CD4-positive, alpha-beta T cell treated with Interleukin-6 for 4 hours (primary cell): ENCODE data around the gene MTHFD1L.

Experiments used
- DNase-seq: peaks from one replicate; pipeline ENCODE4 v3.0.0-alpha.2; 2020; ENCODE audit warnings: mixed read lengths

Gene MTHFD1L

DNA sequence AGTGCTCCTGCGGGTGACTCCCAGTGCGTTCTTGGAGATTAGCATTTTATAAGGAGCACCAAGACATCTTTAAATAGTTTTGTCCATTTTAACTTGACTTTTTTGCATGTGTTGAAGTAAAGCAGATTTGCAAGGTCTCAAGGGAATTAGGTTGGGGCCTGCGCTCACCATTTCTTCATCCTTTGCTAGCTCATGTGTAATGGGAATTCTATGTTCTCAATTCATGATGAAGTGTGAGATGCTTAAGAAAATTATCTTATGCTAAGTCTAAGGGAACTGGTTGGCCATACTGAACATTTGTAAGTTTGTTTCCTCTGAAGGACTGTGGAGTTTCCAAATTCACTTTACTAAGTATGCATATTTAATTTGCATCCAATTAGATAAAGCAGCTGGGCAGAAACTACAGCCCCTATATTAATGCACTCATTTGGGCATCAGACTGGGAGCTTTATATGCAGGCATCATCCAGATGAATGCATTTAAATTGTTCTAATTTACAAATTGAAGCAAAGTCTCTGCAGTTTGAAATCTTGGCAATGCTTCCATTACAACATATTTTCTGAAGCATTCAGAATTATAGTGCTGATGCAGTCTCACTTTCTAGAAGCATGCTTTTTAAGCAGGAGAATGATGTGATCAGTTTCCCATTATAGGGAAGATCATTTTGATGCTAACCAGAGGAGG is 266.0 kb downstream of the MTHFD1L start:
- no peak for DNase-seq

- DNase-seq = no peak
Measured at GRCh38 chr6:151136141-151136755, 270.7 kb downstream of the MTHFD1L start.

GRCh38 chr6:151137542-151137941 is 272.0 kb downstream of the MTHFD1L start:
- no peak for DNase-seq

GRCh38 chr6:151139524-151139923 is 274.0 kb downstream of the MTHFD1L start:
- DNase-seq = no peak

DNA sequence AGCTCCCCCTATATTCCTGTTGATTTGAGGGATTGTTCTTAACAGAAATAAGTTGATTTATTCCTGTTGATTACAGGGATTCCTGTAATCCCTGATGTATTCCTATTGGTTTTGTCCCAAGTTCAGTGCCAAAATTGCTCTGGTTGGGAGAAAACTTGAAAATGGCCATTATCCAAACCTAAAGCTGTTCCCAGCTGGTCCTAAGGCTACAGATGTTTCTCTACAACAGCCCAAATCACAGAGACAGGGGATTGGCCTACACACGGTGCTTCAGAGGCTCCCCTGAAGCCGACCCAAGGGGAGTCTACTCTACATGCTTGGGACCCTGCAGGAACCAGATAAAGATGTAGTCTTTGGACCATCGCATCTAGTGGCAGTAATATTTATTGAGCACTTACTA is 275.3 kb downstream of the MTHFD1L start:
- DNase-seq = no peak

DNA sequence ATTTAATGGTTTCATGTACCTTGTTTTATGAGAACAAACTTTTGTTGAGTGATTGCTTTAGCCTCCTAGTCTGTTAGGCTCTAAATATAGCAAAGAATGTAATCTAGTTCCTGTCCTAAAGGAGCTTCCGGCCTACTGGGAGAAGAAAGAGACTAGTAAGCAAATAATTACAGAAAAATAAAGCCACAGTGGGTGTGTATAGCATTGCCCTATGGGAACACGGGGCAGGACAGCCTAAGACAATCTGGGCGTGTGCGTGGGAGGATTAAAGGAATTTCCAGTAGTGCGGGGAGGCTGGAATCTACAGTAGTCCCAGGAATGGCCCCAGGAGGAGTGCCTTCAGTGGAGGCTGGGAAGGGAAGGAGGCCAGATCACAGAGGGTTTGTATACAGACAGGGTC is 276.2 kb downstream of the MTHFD1L start:
- no peak for DNase-seq

GRCh38 chr6:151142676-151143075 is 277.2 kb downstream of the MTHFD1L start:
- DNase-seq = no peak

DNA sequence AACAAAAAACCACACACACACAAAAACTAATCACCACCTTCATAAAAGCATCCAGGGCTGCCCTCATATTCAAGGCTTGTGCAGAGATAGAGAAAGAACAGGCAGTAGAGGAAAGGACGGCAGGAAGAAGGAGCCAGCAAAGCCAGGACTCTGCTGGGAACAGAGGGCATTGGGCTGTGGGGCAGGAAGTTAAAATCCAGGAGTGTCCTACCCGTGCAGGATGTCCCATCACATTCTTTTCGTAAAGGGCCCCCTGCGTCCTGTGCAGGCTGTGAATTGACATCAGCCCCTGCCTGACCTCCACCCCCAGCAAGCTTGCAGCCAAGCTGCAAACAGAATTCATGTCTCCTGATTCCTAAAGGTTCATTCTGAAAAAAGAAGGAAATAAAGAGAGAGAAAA is 277.8 kb downstream of the MTHFD1L start:
- no peak for DNase-seq

GRCh38 chr6:151143806-151144205 is 278.3 kb downstream of the MTHFD1L start:
- no peak for DNase-seq

GRCh38 chr6:151147118-151147832 is 281.8 kb downstream of the MTHFD1L start:
- DNase-seq = no peak

DNA sequence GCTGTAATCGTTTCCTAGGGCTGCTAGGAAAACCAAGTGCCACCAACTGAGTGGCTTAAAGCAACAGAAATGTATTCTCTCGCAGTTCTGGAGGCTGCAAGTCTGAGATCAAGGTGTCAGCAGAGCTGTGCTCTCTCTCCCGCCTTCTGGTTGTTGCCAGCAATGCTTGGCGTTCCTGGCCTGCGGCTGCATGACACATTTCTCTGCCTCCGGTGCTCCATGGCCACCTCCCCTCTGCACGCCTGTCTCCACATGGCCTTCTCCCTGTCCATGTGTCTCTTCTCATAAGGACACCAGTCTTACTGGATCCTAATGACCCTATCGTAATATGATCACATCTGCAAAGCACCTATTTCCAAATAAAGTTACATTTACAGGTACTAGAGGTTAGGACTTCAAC is 282.6 kb downstream of the MTHFD1L start:
- DNase-seq = no peak

DNA sequence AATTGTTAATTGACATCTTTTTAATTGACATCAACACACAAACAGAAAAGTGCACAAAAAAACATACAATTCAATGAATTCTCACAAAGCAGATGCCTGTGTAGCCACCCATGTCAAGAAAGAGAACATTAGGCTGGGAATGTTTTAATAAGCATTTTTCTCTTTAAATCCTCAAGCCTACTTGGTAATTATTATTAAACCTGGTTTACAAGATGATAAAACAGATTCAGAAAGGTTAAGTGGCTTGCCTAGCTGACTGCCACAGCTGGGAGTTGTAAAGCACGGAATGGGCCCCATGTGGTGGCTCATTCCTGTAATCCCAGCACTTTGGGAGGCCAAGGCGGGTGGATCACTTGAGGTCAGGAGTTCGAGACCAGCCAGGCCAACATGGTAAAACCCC is 284.3 kb downstream of the MTHFD1L start:
- DNase-seq = no peak
